A549 (cell line): ENCODE data around the gene WLS. TPM values are rescaled to one million over a fixed set of nuclear protein-coding genes. Genes with fewer than 3 reads are reported as not detected.

Experiments
- ATAC-seq, 2 experiments: fragments of 200-7000 bp in 1 of 2; fragments of >200 bp in 1 of 2; cut with Nextera tagmentation in 1 of 2; cut with Tn5 transposase in 1 of 2; 3 replicates each; pipeline versions ENCODE4 v1.8.0 to v1.9.1; 2018 to 2020; ENCODE audit warnings: mild to moderate bottlenecking in 1 of 2, moderate library complexity in 1 of 2
- CTCF ChIA-PET: fragments of 300-600 bp; sonication (Branson Sonifier 250); formaldehyde crosslinking; extraction: SDS; loops from one replicate; lab custom pipeline; 2021; ENCODE audit warnings: antibody characterized with exemption, inconsistent platforms; lab: Yijun Ruan, JAX
- POLR2A ChIA-PET: fragments of 350-600 bp; formaldehyde crosslinking; extraction: SDS; loops from one replicate; lab custom pipeline; 2021; ENCODE audit warnings: antibody characterized with exemption, inconsistent platforms; lab: Yijun Ruan, JAX
- DNase-seq, 2 experiments: peaks; one replicate each; pipeline versions ENCODE4 v3.0.0 to v3.0.0-alpha.2; 2011 to 2016; ENCODE audit warnings: low read depth in 1 of 2, low spot score in 1 of 2
- FAIRE-seq: peaks from 2 replicates; lab custom pipeline; 2011; peaks lifted over from hg19 to GRCh38; lab: Jason Lieb, UNC
- H3K27ac ChIP-seq, 2 experiments: fragments of >200 bp; sonication (Bioruptor Twin); formaldehyde crosslinking; 3 replicates each; pipeline ENCODE4 v1.5.1; 2016 to 2017
- H3K4me1 ChIP-seq: fragments of >200 bp; sonication (Bioruptor Twin); formaldehyde crosslinking; 3 replicates; pipeline ENCODE4 v1.6.1; 2016
- H3K4me2 ChIP-seq: fragments of >200 bp; sonication (Bioruptor Twin); formaldehyde crosslinking; 3 replicates; pipeline ENCODE4 v1.6.1; 2016
- H3K4me3 ChIP-seq: fragments of >200 bp; sonication (Bioruptor Twin); formaldehyde crosslinking; 3 replicates; pipeline ENCODE4 v1.5.1; 2016
- H3K9me3 ChIP-seq: fragments of >200 bp; sonication (Bioruptor Twin); formaldehyde crosslinking; 3 replicates; pipeline ENCODE4 v1.6.1; 2016
- BHLHE40 ChIP-seq: IDR thresholded peaks from 2 replicates; pipeline ENCODE4 v1.6.1; 2012; ENCODE audit warnings: low read depth, low read length, inconsistent platforms
- CHD4 ChIP-seq: fragments of 200-600 bp; sonication (generic); IDR thresholded peaks from 2 replicates; pipeline ENCODE4 v1.6.1; 2016; ENCODE audit warnings: antibody characterized with exemption, mild to moderate bottlenecking, borderline replicate concordance
- CTCF ChIP-seq: fragments of >200 bp; sonication (Bioruptor Twin); formaldehyde crosslinking; IDR thresholded peaks from 3 replicates; pipeline ENCODE4 v1.5.1; 2016
- EHF ChIP-seq: fragments of 250-450 bp; sonication (Bioruptor Pico); IDR thresholded peaks from 2 replicates; pipeline ENCODE4 v1.5.0; 2020; ENCODE audit warnings: mild to moderate bottlenecking
- EHMT2 ChIP-seq: fragments of 200-600 bp; sonication (generic); IDR thresholded peaks from 2 replicates; pipeline ENCODE4 v1.6.1; 2016; ENCODE audit warnings: antibody characterized with exemption, low read depth, mild to moderate bottlenecking, moderate library complexity
- ELK1 ChIP-seq: fragments of 150-350 bp; IDR thresholded peaks from 2 replicates; pipeline ENCODE4 v1.6.1; 2014; ENCODE audit warnings: low read depth, mild to moderate bottlenecking, low read length
- ESRRA ChIP-seq: fragments of 150-350 bp; IDR thresholded peaks from 2 replicates; pipeline ENCODE4 v1.6.1; 2014; ENCODE audit warnings: mild to moderate bottlenecking, low read length, borderline replicate concordance
- FOSL2 ChIP-seq, 2 experiments: fragments of 450-650 bp in 1 of 2; fragments of >200 bp in 1 of 2; sonication (Bioruptor Twin) in 1 of 2; formaldehyde crosslinking; IDR thresholded peaks; 2 replicates each; pipeline versions ENCODE4 v1.5.0 to v1.6.1; 2016 to 2020; ENCODE audit warnings: mild to moderate bottlenecking in 1 of 2, moderate library complexity in 1 of 2
- HEYL ChIP-seq: fragments of 250-450 bp; sonication (Bioruptor Pico); IDR thresholded peaks from 2 replicates; pipeline ENCODE4 v1.8.0; 2021; ENCODE audit warnings: mild to moderate bottlenecking, moderate library complexity
- HMGXB4 ChIP-seq: fragments of 250-450 bp; sonication (Bioruptor Pico); IDR thresholded peaks from 2 replicates; pipeline ENCODE4 v1.5.0; 2021; ENCODE audit warnings: mild to moderate bottlenecking, moderate library complexity, borderline replicate concordance
- HOXA7 ChIP-seq: fragments of 250-450 bp; sonication (Bioruptor Pico); IDR thresholded peaks from 2 replicates; pipeline ENCODE4 v1.5.0; 2020; ENCODE audit warnings: mild to moderate bottlenecking, moderate library complexity
- HOXB13 ChIP-seq: fragments of 250-450 bp; sonication (Bioruptor Pico); IDR thresholded peaks from 2 replicates; pipeline ENCODE4 v1.5.0; 2020; ENCODE audit warnings: low read depth, mild to moderate bottlenecking, moderate library complexity
- HOXB5 ChIP-seq: fragments of 250-450 bp; sonication (Bioruptor Pico); IDR thresholded peaks from 2 replicates; pipeline ENCODE4 v1.5.0; 2020; ENCODE audit warnings: mild to moderate bottlenecking, moderate library complexity
- JUNB ChIP-seq: fragments of >200 bp; sonication (Bioruptor Twin); formaldehyde crosslinking; IDR thresholded peaks from 2 replicates; pipeline ENCODE4 v1.6.1; 2016
- KDM1A ChIP-seq: fragments of 200-600 bp; sonication (generic); IDR thresholded peaks from 2 replicates; pipeline ENCODE4 v1.6.1; 2016; ENCODE audit warnings: low read depth, mild to moderate bottlenecking
- MAX ChIP-seq: IDR thresholded peaks from 2 replicates; pipeline ENCODE4 v1.6.1; 2012
- NFE2L2 ChIP-seq: fragments of 150-350 bp; conservative IDR thresholded peaks from 2 replicates; pipeline ENCODE4 v1.6.1; 2014; ENCODE audit warnings: low read length
- PHF8 ChIP-seq: fragments of 200-600 bp; sonication (generic); IDR thresholded peaks from 2 replicates; pipeline ENCODE4 v1.6.1; 2016; ENCODE audit warnings: low read depth, mild to moderate bottlenecking, antibody characterized with exemption, moderate library complexity, borderline replicate concordance
- POLR2A ChIP-seq: IDR thresholded peaks from 2 replicates; pipeline ENCODE4 v1.6.1; 2012; ENCODE audit warnings: mild to moderate bottlenecking, low read length
- RAD21 ChIP-seq, 2 experiments: fragments of >200 bp in 1 of 2; sonication (Bioruptor Twin) in 1 of 2; formaldehyde crosslinking in 1 of 2; IDR thresholded peaks in 1 of 2; conservative IDR thresholded peaks in 1 of 2; 2 replicates in 1 of 2; 3 replicates in 1 of 2; pipeline ENCODE4 v1.6.1; 2012 to 2018; ENCODE audit warnings: inconsistent platforms in 1 of 2
- RARB ChIP-seq: fragments of 250-450 bp; sonication (Bioruptor Pico); IDR thresholded peaks from 2 replicates; pipeline ENCODE4 v1.8.0; 2021; ENCODE audit warnings: mild to moderate bottlenecking, moderate library complexity
- RFX5 ChIP-seq: fragments of 450-650 bp; IDR thresholded peaks from 2 replicates; pipeline ENCODE4 v1.7.1; 2014; ENCODE audit warnings: antibody characterized with exemption, mild to moderate bottlenecking, moderate library complexity
- SREBF2 ChIP-seq: fragments of 450-650 bp; IDR thresholded peaks from 2 replicates; pipeline ENCODE4 v1.6.1; 2014; ENCODE audit warnings: mild to moderate bottlenecking, moderate library complexity
- ZC3H11A ChIP-seq: fragments of 450-650 bp; IDR thresholded peaks from 2 replicates; pipeline ENCODE4 v1.6.1; 2014; ENCODE audit warnings: antibody characterized with exemption, mild to moderate bottlenecking
- ZNF302 ChIP-seq: fragments of 250-450 bp; sonication (Bioruptor Pico); IDR thresholded peaks from 2 replicates; pipeline ENCODE4 v1.9.0; 2021; ENCODE audit warnings: inconsistent platforms, mild to moderate bottlenecking, moderate library complexity
- WGBS: methylation state at CpG from one replicate; pipeline ENCODE4 v1.1.6; 2017; ENCODE audit errors: missing lambda C conversion rate; 5-methylcytosine and 5-hydroxymethylcytosine counted together
- polyA plus RNA-seq, 4 experiments: library from polyadenylated mRNA; depleted of rRNA in 3 of 4; stranded (reverse); fragments of >200 nt; fragmentation: RNase III in 1 of 4; extraction: RNeasy Plus Mini Kit Qiagen cat#74134 plus additional on column Dnase treatment in 1 of 4; gene quantifications; 2 replicates in 3 of 4; 3 replicates in 1 of 4; pipeline ENCODE4 v1.2.3, GENCODE V29; 2011 to 2017

The WLS gene
- polyA plus RNA-seq, 2 of the 4 experiments (the other 2 are of a cell fraction), result 6.6 to 12.1 TPM

GRCh38 chr1:68278221-68278620 lies 45.9 kb upstream of the WLS start (continued):
- TF ChIP-seq JUNB, result no peak
- no peak for TF ChIP-seq NFE2L2

- no peak overlapping the region for H3K4me2 ChIP-seq
- ATAC-seq (no peak), FAIRE-seq (no peak), DNase-seq (no peak)
- CTCF ChIA-PET, result interaction anchor here (1.3 kb wide), 1 partner anchor 11 kb away, joined by 3 read pairs; no protein-coding TSS in a partner anchor
- H3K4me1 ChIP-seq, result no peaks in the 10 kb centered on the region
- WGBS, result 11% methylated on average over 2 of the region's 2 CpGs
- no peak overlapping the region for H3K27ac ChIP-seq
- H3K4me3 ChIP-seq, result no peak overlapping the region
- no peaks in the 10 kb centered on the region for H3K9me3 ChIP-seq
- POLR2A ChIA-PET, result no interaction called here
- no peak for TF ChIP-seq HOXB13
- TF ChIP-seq KDM1A, result no peak
- no peak for TF ChIP-seq HOXB5 (CRISPR knock-in tag)
- no peak for TF ChIP-seq ZC3H11A
- TF ChIP-seq, all 56 proteins: peak for 0
These were observed 44.1 kb upstream of the WLS start for GRCh38 chr1:68276448-68276847.

GRCh38 chr1:68273530-68273929 lies 41.2 kb upstream of the WLS start:
- WGBS, result 68% methylated on average over 4 of the region's 4 CpGs
- DNase-seq (no peak), FAIRE-seq (no peak), ATAC-seq (no peak)
- Histone ChIP-seq H3K9me3 (no peaks in the 10 kb centered on the region), H3K27ac (no peak overlapping the region), H3K4me1 (peaks cover 10% of the 10 kb centered on the region; the same call in 2 of the 3 replicates), H3K4me3 (no peak overlapping the region), H3K4me2 (no peak overlapping the region)
- CTCF ChIA-PET, result no interaction called here
- POLR2A ChIA-PET, result interaction anchor here (0.6 kb wide), 1 partner anchor 30 kb away, joined by 6 read pairs; no protein-coding TSS in a partner anchor
- no peak for TF ChIP-seq POLR2A
- TF ChIP-seq ESRRA, result no peak
- no peak for TF ChIP-seq JUNB
- no peak for TF ChIP-seq SREBF2
- TF ChIP-seq RAD21 (conservative IDR thresholded peaks at IDR 0.05 in 1 of 2, IDR thresholded peaks at IDR 0.05 in 1 of 2), result no peak
- TF ChIP-seq CHD4, result no peak
- TF ChIP-seq EHF (CRISPR knock-in tag), result no peak
- TF ChIP-seq HMGXB4, result no peak
- no peak for TF ChIP-seq MAX
- TF ChIP-seq HOXA7 (CRISPR knock-in tag), result no peak
- no peak for TF ChIP-seq RFX5
- no peak for TF ChIP-seq FOSL2 (IDR thresholded peaks at IDR 0.05)
- no peak for TF ChIP-seq FOSL2 (CRISPR knock-in tag; IDR thresholded peaks at IDR 0.05)
- no peak for TF ChIP-seq BHLHE40
- no peak for TF ChIP-seq PHF8
- no peak for TF ChIP-seq ELK1

GRCh38 chr1:68271596-68271995 lies 39.3 kb upstream of the WLS start:
- Histone ChIP-seq H3K4me3 (no peak overlapping the region), H3K4me1 (peaks cover 10% of the 10 kb centered on the region; the same call in 2 of the 3 replicates), H3K27ac (no peak overlapping the region), H3K4me2 (no peak overlapping the region), H3K9me3 (no peaks in the 10 kb centered on the region)
- TF ChIP-seq CTCF, result no peak
- no peak for TF ChIP-seq EHMT2
- no peak for TF ChIP-seq ZNF302 (CRISPR knock-in tag)
- no peak for TF ChIP-seq EHF (CRISPR knock-in tag)
- no peak for TF ChIP-seq RARB (CRISPR knock-in tag)
- no peak for TF ChIP-seq HEYL (CRISPR knock-in tag)
- no peak for TF ChIP-seq RFX5
- DNase-seq (no peak), ATAC-seq (no peak), FAIRE-seq (no peak)
- CTCF ChIA-PET, result interaction anchor here (0.7 kb wide), 1 partner anchor 49 kb away, joined by 3 read pairs; no protein-coding TSS in a partner anchor
- POLR2A ChIA-PET, result no interaction called here
- WGBS, result 73% methylated on average over 5 of the region's 5 CpGs
